HG03135 (cell line): ENCODE data around the gene C19orf53.

ENCODE experiments used
- ATAC-seq: cut with Tn5 transposase; IDR thresholded peaks from one replicate; pipeline ENCODE4 v1.9.1; 2021; ENCODE audit warnings: mild to moderate bottlenecking, moderate library complexity; ENCODE audit not compliant: unreplicated experiment

Gene C19orf53

GRCh38 chr19:13825489-13826441 is 51.5 kb downstream of the C19orf53 start:
- ATAC-seq, result no peak

GRCh38 chr19:13826652-13827235 is 52.5 kb downstream of the C19orf53 start:
- no peak for ATAC-seq

- no peak for ATAC-seq
Measured at GRCh38 chr19:13827656-13828055, 53.4 kb downstream of the C19orf53 start.
